HG03439 (cell line): Measurements from ENCODE around the gene TAAR2.
A peak's percentile ranks its signal among the peaks of the same experiment; 100 is the strongest.
"Not testable (repeated sequence)": the region's sequence is repeated elsewhere in the genome, so short reads cannot be mapped to it uniquely, and the experiment has no call there.

Experiments used
- ATAC-seq: cut with Tn5 transposase; IDR thresholded peaks from one replicate; pipeline ENCODE4 v1.9.1; 2021; ENCODE audit warnings: mild to moderate bottlenecking, moderate library complexity; ENCODE audit not compliant: unreplicated experiment

TAAR2 gene

DNA sequence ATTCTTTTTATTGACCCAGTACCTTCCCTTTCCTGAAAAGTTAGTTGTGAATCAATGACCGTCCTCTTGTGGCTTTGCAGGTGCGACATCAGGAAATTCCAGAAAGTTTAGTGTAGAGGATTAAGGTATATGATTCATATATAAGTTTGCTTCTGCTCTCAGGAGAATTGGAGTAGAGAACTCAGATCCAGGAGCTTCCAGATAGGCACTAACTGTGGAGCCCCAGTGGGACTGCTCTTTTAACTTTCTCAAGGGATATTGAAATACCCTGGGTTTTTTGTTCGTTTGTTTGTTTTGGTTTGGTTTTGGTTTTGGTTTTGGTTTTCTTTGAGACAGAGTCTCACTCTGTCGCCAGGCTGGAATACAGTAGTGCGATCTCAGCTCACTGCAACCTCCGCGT, 9.5 kb downstream of the TAAR2 start:
- peak; percentile 50 for ATAC-seq

GRCh38 chr6:132612449-132613108, 11.5 kb downstream of the TAAR2 start:
- no peak for ATAC-seq

- no peak for ATAC-seq
Observed at GRCh38 chr6:132611616-132612015, 12.5 kb downstream of the TAAR2 start.

GRCh38 chr6:132607544-132608233, 16.4 kb downstream of the TAAR2 start:
- no peak for ATAC-seq

DNA sequence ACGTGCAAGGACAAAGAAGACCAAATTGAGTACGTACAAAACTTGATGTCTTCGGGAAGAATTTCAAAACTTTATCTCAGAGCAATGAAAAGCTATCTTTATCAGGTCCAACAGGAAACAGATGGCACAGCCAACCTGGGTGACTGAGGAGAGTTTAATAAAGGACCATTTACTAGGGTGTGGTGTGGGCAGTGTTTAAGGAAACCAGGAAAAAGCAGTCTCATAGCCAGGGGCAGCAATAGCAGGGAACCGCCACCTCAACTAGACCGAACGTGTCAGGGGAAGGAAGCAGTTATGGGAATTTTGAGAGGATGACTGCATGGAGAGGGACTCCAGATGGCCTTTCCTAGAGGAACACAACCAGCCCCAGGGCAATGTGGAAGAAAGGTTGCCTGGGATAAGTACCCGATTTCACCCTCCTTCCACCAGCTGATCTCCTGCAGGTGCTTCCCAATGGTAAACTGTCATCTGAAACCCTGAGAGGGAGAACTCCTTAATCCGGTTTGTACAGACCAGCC, 19.4 kb downstream of the TAAR2 start:
- no peak for ATAC-seq

- not testable (repeated sequence) for ATAC-seq
Observed at GRCh38 chr6:132600900-132601299, 23.2 kb downstream of the TAAR2 start.

DNA sequence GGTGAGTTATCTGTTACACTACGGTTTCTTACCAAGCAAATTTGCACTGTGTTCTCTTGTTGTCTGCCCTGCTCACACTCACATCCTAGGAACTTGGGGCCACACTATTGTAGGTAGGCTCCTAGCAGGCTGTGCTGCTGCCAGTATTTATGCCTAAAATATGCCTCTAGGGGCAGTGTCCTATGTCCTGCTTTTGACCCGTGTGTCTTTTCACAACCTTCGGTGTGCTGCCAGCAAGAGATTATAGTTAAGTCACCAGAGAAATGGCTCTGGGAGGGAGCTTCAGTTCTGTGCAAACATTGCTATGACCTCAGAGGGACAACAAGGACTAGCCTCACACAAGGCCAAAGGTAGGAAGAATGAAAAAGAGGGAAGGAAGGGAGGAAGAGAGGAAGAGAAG, 25.6 kb downstream of the TAAR2 start:
- peak; percentile 66 for ATAC-seq

DNA sequence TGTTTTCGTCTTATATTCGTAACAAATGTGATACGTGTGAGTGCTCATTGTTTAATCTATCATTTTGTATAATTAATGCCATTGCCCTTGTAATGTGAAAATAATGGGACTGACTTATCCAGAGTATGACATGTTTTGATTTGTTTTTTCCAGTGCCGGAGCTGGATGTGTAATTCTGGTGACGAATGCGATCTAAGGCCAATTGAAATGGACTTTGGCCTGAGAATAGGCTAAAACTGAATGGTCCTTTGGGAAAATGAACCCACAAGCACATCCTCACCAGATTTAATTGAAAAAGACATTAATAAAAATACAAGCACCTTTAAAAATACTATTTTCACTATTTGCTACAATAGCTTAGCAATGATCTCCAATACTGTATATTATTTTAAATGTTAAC, 27.9 kb downstream of the TAAR2 start:
- ATAC-seq: no peak

DNA sequence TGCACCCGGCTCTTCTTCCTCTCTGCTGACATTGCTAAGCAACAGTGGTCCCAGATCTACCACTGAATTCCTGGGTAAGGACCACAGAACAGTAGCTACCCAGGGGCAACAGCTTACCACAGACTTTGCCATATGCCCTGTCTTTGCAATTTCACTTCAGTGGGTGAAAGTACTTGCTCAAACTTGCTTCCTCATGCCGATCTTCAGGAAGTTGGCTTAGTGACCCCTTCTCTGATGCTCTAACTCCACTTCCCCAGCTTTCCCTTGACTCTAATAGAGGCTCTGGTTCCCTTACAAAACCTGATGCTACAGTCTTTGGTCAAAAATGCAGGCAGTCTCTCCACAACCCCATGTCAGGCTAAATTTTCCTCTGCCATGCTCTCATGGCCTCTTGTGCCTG, 31.2 kb downstream of the TAAR2 start:
- ATAC-seq: no peak

DNA sequence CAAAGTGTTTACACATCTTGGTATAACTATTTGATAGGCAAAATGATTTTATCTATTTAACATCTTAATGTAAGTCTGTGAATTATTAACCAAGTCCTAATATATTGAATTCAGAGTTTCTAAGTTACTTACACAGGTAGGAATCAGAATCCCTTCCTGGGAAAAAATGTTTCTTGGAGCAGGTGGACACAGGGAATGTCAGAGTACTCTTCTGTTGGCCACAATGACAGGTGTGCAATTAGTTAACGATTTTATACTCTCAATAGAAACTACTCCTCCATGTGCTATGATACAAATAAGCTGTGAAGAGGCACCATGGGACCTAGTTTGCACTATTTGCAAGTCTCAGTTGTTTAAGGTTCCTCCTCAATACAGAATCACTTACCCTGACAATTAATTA, 33.7 kb downstream of the TAAR2 start:
- no peak for ATAC-seq

- ATAC-seq: no peak
Observed at GRCh38 chr6:132589454-132589853, 34.6 kb downstream of the TAAR2 start, which contains the start of gene TAAR5. TSS of gene TAAR5 (minus strand) at chr6:132589741. CDS start at chr6:132589686, 55 bp downstream.

GRCh38 chr6:132587424-132587823, 36.7 kb downstream of the TAAR2 start:
- no peak for ATAC-seq

- no peak for ATAC-seq
Observed at GRCh38 chr6:132584698-132585097, 39.4 kb downstream of the TAAR2 start.

- no peak for ATAC-seq
Observed at GRCh38 chr6:132571774-132572173, 52.3 kb downstream of the TAAR2 start.

DNA sequence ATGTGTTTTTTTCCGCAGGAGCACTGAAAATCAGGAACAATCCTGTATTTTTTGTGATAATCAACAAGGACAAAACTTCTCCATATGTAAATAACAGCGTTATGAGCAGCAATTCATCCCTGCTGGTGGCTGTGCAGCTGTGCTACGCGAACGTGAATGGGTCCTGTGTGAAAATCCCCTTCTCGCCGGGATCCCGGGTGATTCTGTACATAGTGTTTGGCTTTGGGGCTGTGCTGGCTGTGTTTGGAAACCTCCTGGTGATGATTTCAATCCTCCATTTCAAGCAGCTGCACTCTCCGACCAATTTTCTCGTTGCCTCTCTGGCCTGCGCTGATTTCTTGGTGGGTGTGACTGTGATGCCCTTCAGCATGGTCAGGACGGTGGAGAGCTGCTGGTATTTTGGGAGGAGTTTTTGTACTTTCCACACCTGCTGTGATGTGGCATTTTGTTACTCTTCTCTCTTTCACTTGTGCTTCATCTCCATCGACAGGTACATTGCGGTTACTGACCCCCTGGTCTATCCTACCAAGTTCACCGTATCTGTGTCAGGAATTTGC, 53.8 kb downstream of the TAAR2 start, which contains the start of gene TAAR6:
Gene TAAR6 (plus strand): TSS at position 102 of the 557 bp plus-strand sequence. CDS start 0 bp downstream, at position 102.
- ATAC-seq: no peak

GRCh38 chr6:132569170-132569569, 54.9 kb downstream of the TAAR2 start:
- no peak for ATAC-seq

- no peak for ATAC-seq
Observed at GRCh38 chr6:132568611-132569010, 55.5 kb downstream of the TAAR2 start.

- no peak for ATAC-seq
Observed at GRCh38 chr6:132567566-132567965, 56.5 kb downstream of the TAAR2 start.
